ENCODE data around the gene PALD1. TPM values are rescaled to one million over a fixed set of nuclear protein-coding genes. Genes with fewer than 3 reads are reported as not detected.

Gene PALD1
- total and polyA plus RNA-seq, 8 donors: 10.1 to 34.5 (median 24.1) TPM

GRCh38 chr10:70440296-70441160, 38.0 kb upstream of the PALD1 start:
- Histone ChIP-seq H3K9me3 (no peaks in the 10 kb centered on the region), H3K27ac (no peak overlapping the region), H3K4me3 (no peak overlapping the region), H3K27me3 (peaks cover 40 to 59% of the 10 kb centered on the region in 2 donors), H3K4me1 (peaks cover 9 to 20% of the 10 kb centered on the region in 2 donors), H3K36me3 (no peaks in the 10 kb centered on the region)
- DNase-seq (peak in 1 of 4 donors; percentile 75), ATAC-seq (no peak)
- TF ChIP-seq CTCF (IDR thresholded peaks at IDR 0.05): no peak
- intact Hi-C loops (cut with DNase I): no loop called here

DNA sequence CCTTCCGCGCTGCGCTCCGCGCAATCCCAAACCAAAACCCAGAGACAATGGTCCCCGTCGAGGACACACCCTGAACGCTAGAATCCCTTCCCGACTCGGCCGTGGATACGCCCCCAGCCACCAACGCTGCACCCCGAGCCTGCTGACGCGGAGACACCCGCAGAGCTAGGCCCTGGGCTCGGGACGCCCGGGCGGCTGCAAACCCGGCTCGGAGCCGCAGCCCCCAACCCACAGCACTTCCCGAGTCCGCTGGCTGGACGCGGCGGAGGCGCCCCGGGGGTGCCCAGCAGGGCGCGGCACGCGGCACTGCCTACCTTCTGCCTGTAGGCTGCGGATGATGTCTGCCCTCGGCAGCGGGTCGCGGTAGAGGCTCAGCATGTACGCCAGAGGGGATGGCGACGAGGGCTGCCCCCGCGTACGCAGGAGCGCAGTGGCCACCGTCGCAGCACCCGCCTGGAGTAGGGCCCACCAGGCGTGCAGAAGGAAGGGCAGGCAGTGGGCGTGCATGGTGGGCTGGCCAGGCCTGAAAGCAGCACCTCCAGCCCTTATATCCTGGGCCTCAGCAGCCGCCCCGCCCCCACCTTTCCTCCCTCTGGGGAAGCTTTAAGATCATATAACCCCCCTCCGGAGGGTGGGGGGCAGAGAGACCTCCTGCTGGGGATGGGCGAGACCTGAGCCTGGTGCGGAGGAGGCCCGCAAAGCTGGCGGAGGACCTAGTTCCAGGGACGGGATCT, 37.2 kb upstream of the PALD1 start, which contains the start of gene NODAL:
Gene NODAL, minus strand, starts transcription at position 521 of the 734 bp plus-strand sequence. Its CDS starts 14 bp downstream, at position 507.
- Histone ChIP-seq H3K27me3 (peaks cover 40 to 59% of the 10 kb centered on the region in 2 donors), H3K4me3 (no peak within 1 kb of the TSS), H3K4me1 (peaks cover 12 to 20% of the 10 kb centered on the region in 2 donors), H3K9me3 (no peaks in the 10 kb centered on the region), H3K36me3 (no peaks in the 10 kb centered on the region), H3K27ac (no peak within 1 kb of the TSS)
- ATAC-seq (peak; percentile 17), DNase-seq (no peak)
- TF ChIP-seq CTCF (IDR thresholded peaks at IDR 0.05): no peak
- intact Hi-C loops (cut with DNase I): no loop called here

DNA sequence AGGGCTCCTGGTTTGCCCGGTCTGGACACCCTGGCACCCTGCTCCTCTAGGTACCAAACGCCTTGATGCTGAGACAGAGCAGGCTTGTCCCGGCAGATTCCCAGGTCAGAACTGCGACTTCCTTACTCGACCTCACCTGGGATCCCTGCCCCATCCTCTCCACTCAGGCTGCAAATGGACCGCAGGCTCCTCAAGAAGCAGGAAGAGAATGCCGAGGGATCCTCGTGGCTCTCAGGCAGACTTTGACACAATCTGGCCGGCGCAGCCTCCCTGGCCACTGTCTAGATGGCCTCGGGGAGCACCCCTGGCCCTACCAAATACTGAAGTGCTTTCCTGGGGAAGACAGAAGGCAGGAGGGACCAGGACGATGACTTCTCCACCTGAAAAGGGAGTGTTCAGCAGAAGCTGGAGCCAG, 36.7 kb upstream of the PALD1 start:
- intact Hi-C loops (cut with DNase I): no loop called here
- no peaks in the 10 kb centered on the region for H3K36me3 ChIP-seq
- DNase-seq: no peak
- H3K27me3 ChIP-seq: peaks cover 40 to 59% of the 10 kb centered on the region in 2 donors
- peak; percentile 54 for ATAC-seq
- no peaks in the 10 kb centered on the region for H3K9me3 ChIP-seq
- no peak for TF ChIP-seq CTCF (IDR thresholded peaks at IDR 0.05)
- H3K4me3 ChIP-seq: no peak overlapping the region
- no peak overlapping the region for H3K27ac ChIP-seq
- peaks cover 12 to 20% of the 10 kb centered on the region in 2 donors for H3K4me1 ChIP-seq

GRCh38 chr10:70442332-70442988, 36.1 kb upstream of the PALD1 start:
- Histone ChIP-seq H3K4me3 (no peak overlapping the region), H3K36me3 (no peaks in the 10 kb centered on the region), H3K27me3 (peaks cover 40 to 59% of the 10 kb centered on the region in 2 donors), H3K9me3 (no peaks in the 10 kb centered on the region), H3K4me1 (peaks cover 12 to 20% of the 10 kb centered on the region in 2 donors), H3K27ac (no peak overlapping the region)
- DNase-seq: no peak
- intact Hi-C loops (cut with DNase I): no loop called here
- peak; percentile 66 for ATAC-seq
- no peak for TF ChIP-seq CTCF (IDR thresholded peaks at IDR 0.05)

All from left lung (tissue), 10 donors.